HepG2 (cell line): ENCODE data around the gene KIF1B. TPM values are rescaled to one million over a fixed set of nuclear protein-coding genes. Genes with fewer than 3 reads are reported as not detected.
A peak's percentile ranks its signal among the peaks of the same experiment; 100 is the strongest.

Experiments
- ATAC-seq: fragments of 200-7000 bp; cut with Tn5 transposase; 3 replicates; pipeline ENCODE4 v1.9.1; 2020; ENCODE audit warnings: mild to moderate bottlenecking, moderate library complexity
- BruUV-seq: library from RNA; stranded (reverse); fragments of 400-500 nt; replicated peaks from 2 replicates; lab custom pipeline; 2021; lab: Mats Ljungman, UMichigan
- CTCF ChIA-PET: fragments of 300-600 bp; formaldehyde crosslinking; extraction: SDS; loops from one replicate; lab custom pipeline; 2021; ENCODE audit warnings: low total read pairs, inconsistent platforms, low intra/inter-chr PET ratio; lab: Yijun Ruan, JAX
- POLR2A ChIA-PET: fragments of 350-600 bp; sonication (Branson Sonifier 250); formaldehyde crosslinking; loops from one replicate; lab custom pipeline; 2020; ENCODE audit warnings: antibody characterized with exemption, inconsistent platforms; lab: Yijun Ruan, JAX
- DNase-seq: peaks from one replicate; pipeline ENCODE4 v3.0.0-alpha.2; 2015; ENCODE audit warnings: low spot score
- FAIRE-seq: peaks from 3 replicates; lab custom pipeline; 2011; peaks lifted over from hg19 to GRCh38; lab: Jason Lieb, UNC
- H2AFZ ChIP-seq: one replicate; pipeline ENCODE4 v1.6.1; 2011; ENCODE audit warnings: low read length, inconsistent platforms
- H3K27ac ChIP-seq: fragments of 300-600 bp; 3 replicates; pipeline ENCODE4 v1.8.0; 2011; ENCODE audit warnings: mixed run types, mild to moderate bottlenecking, mixed read lengths, low read length, inconsistent platforms; ENCODE audit not compliant: insufficient read depth; ENCODE audit errors: extremely low read length
- H3K27me3 ChIP-seq, 2 experiments: fragments of 200-600 bp in 1 of 2; 2 replicates in 1 of 2; 3 replicates in 1 of 2; pipeline versions ENCODE4 v1.6.0 to v1.8.0; 2011; ENCODE audit warnings: low read length in 2 of 2, mild to moderate bottlenecking in 2 of 2, moderate library complexity in 2 of 2, inconsistent platforms in 1 of 2; ENCODE audit not compliant: insufficient read depth in 2 of 2, control insufficient read depth in 1 of 2
- H3K36me3 ChIP-seq, 2 experiments: fragments of 200-600 bp in 1 of 2; replicated peaks in 1 of 2; 2 replicates in 1 of 2; 3 replicates in 1 of 2; pipeline versions ENCODE4 v1.5.1 to v1.8.0; 2011; ENCODE audit warnings: low read length in 2 of 2, inconsistent platforms in 1 of 2; ENCODE audit not compliant: insufficient read depth in 2 of 2, control insufficient read depth in 1 of 2
- H3K4me1 ChIP-seq: 2 replicates; pipeline ENCODE4 v1.5.1; 2012; ENCODE audit warnings: low read length, inconsistent platforms; ENCODE audit not compliant: insufficient read depth
- H3K4me2 ChIP-seq: 2 replicates; pipeline ENCODE4 v1.6.0; 2011; ENCODE audit warnings: low read depth, low read length, inconsistent platforms
- H3K4me3 ChIP-seq, 3 experiments: fragments of 200-600 bp in 1 of 3; sonication (generic), shearing (Covaris generic) in 1 of 3; replicated peaks in 1 of 3; 2 replicates each; pipeline ENCODE4 v1.5.1; 2011 to 2016; ENCODE audit warnings: low read length in 3 of 3, inconsistent platforms in 2 of 3, low read depth in 2 of 3, mild to moderate bottlenecking in 2 of 3, control low read depth in 1 of 3, mixed read lengths in 1 of 3; ENCODE audit not compliant: insufficient read depth in 1 of 3
- H3K79me2 ChIP-seq: one replicate; pipeline ENCODE4 v1.6.1; 2011; ENCODE audit warnings: low read length, inconsistent platforms; ENCODE audit not compliant: insufficient read depth
- H3K9ac ChIP-seq: 2 replicates; pipeline ENCODE4 v1.6.0; 2011; ENCODE audit warnings: mild to moderate bottlenecking, low read depth, low read length, inconsistent platforms; ENCODE audit not compliant: insufficient read depth
- H3K9me3 ChIP-seq: 2 replicates; pipeline ENCODE4 v1.5.1; 2012; ENCODE audit warnings: mild to moderate bottlenecking, low read length
- H4K20me1 ChIP-seq: 2 replicates; pipeline ENCODE4 v1.6.0; 2011; ENCODE audit warnings: inconsistent platforms, mild to moderate bottlenecking, low read length, moderate library complexity; ENCODE audit not compliant: insufficient read depth
- CHCHD3 ChIP-seq: sonication (generic); formaldehyde crosslinking; IDR thresholded peaks from 2 replicates; pipeline ENCODE4 v1.8.0; 2022; ENCODE audit warnings: mild to moderate bottlenecking, missing genetic modification reagents, moderate library complexity
- CHD4 ChIP-seq: fragments of 200-600 bp; sonication (generic); IDR thresholded peaks from 2 replicates; pipeline ENCODE4 v1.7.0; 2017; ENCODE audit warnings: mild to moderate bottlenecking, low read length, borderline replicate concordance
- EZH2 ChIP-seq: conservative IDR thresholded peaks from 2 replicates; pipeline ENCODE4 v1.6.1; 2012; ENCODE audit warnings: mild to moderate bottlenecking, low read depth, low read length, moderate library complexity
- HES4 ChIP-seq: sonication (generic); formaldehyde crosslinking; IDR thresholded peaks from 2 replicates; pipeline ENCODE4 v1.9.0; 2021; ENCODE audit warnings: mild to moderate bottlenecking, missing genetic modification reagents, borderline replicate concordance
- IKZF1 ChIP-seq: fragments of 450-650 bp; IDR thresholded peaks from 2 replicates; pipeline ENCODE4 v1.7.1; 2016
- NCOA1 ChIP-seq: sonication (generic); formaldehyde crosslinking; IDR thresholded peaks from 2 replicates; pipeline ENCODE4 v1.9.0; 2021; ENCODE audit warnings: missing genetic modification reagents
- ZNF24 ChIP-seq: fragments of 450-650 bp; IDR thresholded peaks from 2 replicates; pipeline ENCODE4 v1.6.1; 2017; ENCODE audit warnings: antibody characterized with exemption, mild to moderate bottlenecking
- ZNF317 ChIP-seq: sonication (generic); formaldehyde crosslinking; IDR thresholded peaks from 2 replicates; pipeline ENCODE4 v1.5.0; 2020; ENCODE audit warnings: mild to moderate bottlenecking, missing genetic modification reagents
- ZNF563 ChIP-seq: sonication (generic); formaldehyde crosslinking; IDR thresholded peaks from 2 replicates; pipeline ENCODE4 v1.8.0; 2022; ENCODE audit warnings: mild to moderate bottlenecking, moderate library complexity, missing genetic modification reagents
- ZNF652 ChIP-seq: IDR thresholded peaks from 2 replicates; pipeline ENCODE4 v1.6.1; 2016; ENCODE audit warnings: low read depth, borderline replicate concordance
- WGBS: methylation state at CpG from one replicate; pipeline ENCODE4 v1.1.6; 2017; ENCODE audit warnings: low lambda C conversion rate; 5-methylcytosine and 5-hydroxymethylcytosine counted together
- in situ Hi-C: cut with HindIII; loops from 2 replicates; pipeline ENCODE4 v1.10.0; 2017; ENCODE audit warnings: low pct_unique_long_range_greater_than_20kb; ENCODE audit not compliant: extremely low pct_ligation_motif_present
- intact Hi-C: fragments of 100-400 bp; cut with micrococcal nuclease; formaldehyde crosslinking; loops from one replicate; pipeline ENCODE4 v1.10.0; 2022; ENCODE audit not compliant: unreplicated experiment
- polyA plus RNA-seq, 8 experiments: library from polyadenylated mRNA; depleted of rRNA in 3 of 8; stranded (reverse) in 7 of 8; unstranded in 1 of 8; fragments of >200 nt; fragmentation: Illumina TruSeq in 4 of 8; extraction: Trizol in 4 of 8; gene quantifications; 2 replicates each; pipeline versions ENCODE4 v1.2.1 to v1.2.3, GENCODE V29; 2011 to 2016; ENCODE audit warnings: low read depth in 4 of 8, missing spikeins in 1 of 8, mixed read lengths in 1 of 8; ENCODE audit not compliant: insufficient read depth in 1 of 8
- total RNA-seq, 5 experiments: library from RNA; depleted of rRNA; stranded (reverse); fragments of >200 nt; fragmentation: Illumina TruSeq; extraction: Trizol; gene quantifications; 2 replicates each; pipeline ENCODE4 v1.2.3, GENCODE V29; 2016; ENCODE audit warnings: low read depth in 1 of 5
- TF ChIP-seq, protein P1 (sequence below): sonication (generic); formaldehyde crosslinking; IDR thresholded peaks from 2 replicates; pipeline ENCODE4 v1.8.1; 2023; ENCODE audit warnings: missing genetic modification reagents, mild to moderate bottlenecking, borderline replicate concordance
- TF ChIP-seq, protein P2 (sequence below): fragments of 450-650 bp; IDR thresholded peaks from 2 replicates; pipeline ENCODE4 v1.6.1; 2016
- TF ChIP-seq, protein P3 (sequence below): sonication (generic); formaldehyde crosslinking; IDR thresholded peaks from 2 replicates; pipeline ENCODE4 v1.4.0; 2020; ENCODE audit warnings: mild to moderate bottlenecking, missing genetic modification reagents

KIF1B gene
- total and polyA plus RNA-seq, 2 of the 13 experiments (the other 11 are each of a cell fraction or from before 2014, with no cell fraction given), result 26.7 to 32.5 TPM

DNA sequence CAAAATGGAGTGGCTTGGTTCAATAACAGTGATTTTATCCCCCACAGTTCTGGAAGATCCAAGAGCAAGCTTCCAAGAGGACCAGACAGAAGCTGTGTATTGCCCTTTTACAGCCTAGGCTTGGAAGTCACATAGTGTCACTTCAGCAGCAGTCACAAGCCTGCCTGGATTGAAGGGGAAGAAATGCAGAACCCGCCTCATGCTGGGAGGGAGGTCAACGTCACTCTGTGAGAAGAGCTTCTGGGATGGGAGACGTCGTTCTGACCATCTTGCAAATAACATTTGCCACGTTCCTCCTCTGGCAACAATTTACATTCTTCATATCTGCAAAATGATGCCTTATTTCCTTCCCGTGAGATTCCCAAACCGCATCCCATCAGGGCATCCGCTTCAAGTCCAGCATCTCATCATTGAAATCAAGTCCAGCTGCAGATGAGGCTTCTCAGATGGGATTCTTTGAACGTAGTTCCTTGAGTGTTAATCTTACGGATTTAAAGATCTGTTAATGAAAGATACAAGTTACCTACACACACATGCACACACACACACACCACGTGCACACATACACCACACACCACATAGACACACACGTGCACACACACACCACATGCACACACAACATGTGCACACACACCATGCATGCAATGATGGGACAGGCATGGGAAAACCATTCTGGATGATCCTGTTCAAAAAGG, 23.9 kb upstream of the KIF1B start:
- H3K9ac ChIP-seq, result no peak overlapping the region
- H3K36me3 ChIP-seq, result no peaks in the 10 kb centered on the region
- ATAC-seq (peak; percentile 22; the same call in 1 of the 3 replicates), FAIRE-seq (no peak), DNase-seq (no peak)
- BruUV-seq, result no TSS peak
- no peak overlapping the region for H3K27ac ChIP-seq
- ChIA-PET POLR2A (no interaction called here), CTCF (no interaction called here)
- WGBS, result 79% methylated on average over 12 of the region's 12 CpGs
- no peak overlapping the region for H2AFZ ChIP-seq
- in situ Hi-C loops (no loop called here), intact Hi-C loops (no loop called here)
- no peaks in the 10 kb centered on the region for H3K9me3 ChIP-seq
- H3K4me2 ChIP-seq, result no peak overlapping the region
- peaks cover 3% of the 10 kb centered on the region; the same call in 1 of the 2 replicates for H3K4me1 ChIP-seq
- no peaks in the 10 kb centered on the region for H3K79me2 ChIP-seq
- no peaks in the 10 kb centered on the region for H4K20me1 ChIP-seq
- TF ChIP-seq, protein P1, sequence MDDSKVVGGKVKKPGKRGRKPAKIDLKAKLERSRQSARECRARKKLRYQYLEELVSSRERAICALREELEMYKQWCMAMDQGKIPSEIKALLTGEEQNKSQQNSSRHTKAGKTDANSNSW (CRISPR knock-in tag), result no peak
- no peak for TF ChIP-seq ZNF24
- no peak for TF ChIP-seq ZNF563 (CRISPR knock-in tag)
- no peak for TF ChIP-seq EZH2
- TF ChIP-seq, protein P2, sequence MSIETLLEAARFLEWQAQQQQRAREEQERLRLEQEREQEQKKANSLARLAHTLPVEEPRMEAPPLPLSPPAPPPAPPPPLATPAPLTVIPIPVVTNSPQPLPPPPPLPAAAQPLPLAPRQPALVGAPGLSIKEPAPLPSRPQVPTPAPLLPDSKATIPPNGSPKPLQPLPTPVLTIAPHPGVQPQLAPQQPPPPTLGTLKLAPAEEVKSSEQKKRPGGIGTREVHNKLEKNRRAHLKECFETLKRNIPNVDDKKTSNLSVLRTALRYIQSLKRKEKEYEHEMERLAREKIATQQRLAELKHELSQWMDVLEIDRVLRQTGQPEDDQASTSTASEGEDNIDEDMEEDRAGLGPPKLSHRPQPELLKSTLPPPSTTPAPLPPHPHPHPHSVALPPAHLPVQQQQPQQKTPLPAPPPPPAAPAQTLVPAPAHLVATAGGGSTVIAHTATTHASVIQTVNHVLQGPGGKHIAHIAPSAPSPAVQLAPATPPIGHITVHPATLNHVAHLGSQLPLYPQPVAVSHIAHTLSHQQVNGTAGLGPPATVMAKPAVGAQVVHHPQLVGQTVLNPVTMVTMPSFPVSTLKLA, result peak; percentile 82
- H3K27me3 ChIP-seq, result no peaks in the 10 kb centered on the region
- H3K4me3 ChIP-seq, result no peak overlapping the region

DNA sequence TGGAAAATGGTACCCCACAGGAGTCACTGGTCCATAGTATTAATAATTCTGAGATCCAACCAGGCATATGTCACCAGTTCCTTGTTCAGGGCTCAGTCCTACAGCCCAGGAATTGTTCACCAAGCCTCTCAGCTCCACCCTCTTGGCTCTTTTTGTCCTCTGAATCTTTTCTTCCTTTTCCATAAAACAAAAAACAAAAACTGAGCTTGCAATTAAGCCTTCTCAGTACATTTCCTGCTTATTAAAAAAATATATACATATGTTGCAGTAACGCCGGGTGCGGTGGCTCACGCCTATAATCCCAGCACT, 23.4 kb upstream of the KIF1B start:
- H3K4me1 ChIP-seq, result peaks cover 8% of the 10 kb centered on the region; the same call in 1 of the 2 replicates
- BruUV-seq, result no TSS peak
- ATAC-seq (no peak), FAIRE-seq (no peak), DNase-seq (no peak)
- 96% methylated on average over 4 of the region's 4 CpGs for WGBS
- intact Hi-C loops (no loop called here), in situ Hi-C loops (no loop called here)
- H2AFZ ChIP-seq, result no peak overlapping the region
- H3K9ac ChIP-seq, result no peak overlapping the region
- no peaks in the 10 kb centered on the region for H3K27me3 ChIP-seq
- H3K27ac ChIP-seq, result no peak overlapping the region
- no peaks in the 10 kb centered on the region for H4K20me1 ChIP-seq
- no peak overlapping the region for H3K4me3 ChIP-seq
- H3K9me3 ChIP-seq, result no peaks in the 10 kb centered on the region
- H3K4me2 ChIP-seq, result no peak overlapping the region
- no peaks in the 10 kb centered on the region for H3K79me2 ChIP-seq
- POLR2A ChIA-PET, result no interaction called here
- H3K36me3 ChIP-seq, result no peaks in the 10 kb centered on the region
- CTCF ChIA-PET, result no interaction called here
- TF ChIP-seq, protein P3, sequence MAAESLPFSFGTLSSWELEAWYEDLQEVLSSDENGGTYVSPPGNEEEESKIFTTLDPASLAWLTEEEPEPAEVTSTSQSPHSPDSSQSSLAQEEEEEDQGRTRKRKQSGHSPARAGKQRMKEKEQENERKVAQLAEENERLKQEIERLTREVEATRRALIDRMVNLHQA, result no peak
- TF ChIP-seq ZNF317 (CRISPR knock-in tag) (no peak), CHCHD3 (CRISPR knock-in tag) (no peak), ZNF652 (CRISPR knock-in tag) (no peak), HES4 (CRISPR knock-in tag) (no peak), IKZF1 (no peak), NCOA1 (CRISPR knock-in tag) (no peak), CHD4 (no peak)
